ENCODE data around the gene PES1. TPM values are rescaled to one million over a fixed set of nuclear protein-coding genes. Genes with fewer than 3 reads are reported as not detected.
A peak's percentile ranks its signal among the peaks of the same experiment; 100 is the strongest.

The PES1 gene
- total and polyA plus RNA-seq, 2 of the 13 experiments (the other 11 are each of a cell fraction or from before 2014, with no cell fraction given) = 65.1 to 94.7 TPM

DNA sequence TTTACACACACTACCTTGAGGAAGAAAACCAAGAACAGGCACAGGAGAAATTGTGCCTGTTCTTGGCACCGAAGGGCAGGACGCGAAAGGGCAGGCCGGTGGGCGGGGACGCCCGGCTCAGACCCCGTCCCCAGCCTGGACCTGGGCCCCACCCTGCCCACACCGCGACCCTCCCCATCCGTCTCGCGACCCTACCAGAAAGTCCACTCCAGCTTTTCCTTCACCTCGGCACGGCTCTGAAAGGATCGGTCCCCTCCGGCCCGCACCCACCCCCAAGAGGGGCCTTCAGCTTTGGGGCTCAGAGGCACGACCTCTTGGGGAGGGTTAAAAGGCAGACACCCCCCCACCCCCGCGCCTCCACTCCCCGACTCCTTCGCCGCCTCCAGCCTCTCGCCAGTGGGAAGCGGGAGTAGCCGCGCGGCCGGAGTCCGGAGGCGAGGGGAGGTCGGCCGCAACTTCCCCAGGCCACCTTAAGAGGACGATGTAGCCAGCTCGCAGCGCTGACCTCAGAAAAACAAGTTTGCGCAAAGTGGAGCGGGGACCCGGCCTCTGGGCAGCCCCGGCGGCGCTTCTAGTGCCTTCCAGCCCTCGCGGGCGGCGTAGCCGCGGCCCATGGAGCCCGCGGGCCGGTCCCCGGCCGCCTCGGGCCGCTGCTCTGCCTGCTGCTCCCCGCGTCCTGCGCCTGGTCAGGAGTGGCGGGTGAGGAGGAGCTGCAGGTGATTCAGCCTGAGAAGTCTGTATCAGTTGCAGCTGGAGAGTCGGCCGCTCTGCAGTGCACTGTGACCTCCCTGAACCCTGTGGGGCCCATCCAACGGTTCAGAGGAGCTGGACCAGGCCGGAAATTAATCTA, 49.5 kb downstream of the PES1 start (continued):
- TF ChIP-seq BRCA1 (CRISPR knock-in tag; IDR thresholded peaks at IDR 0.05) (0 out of 2 replicates have a peak, but pooled peaks have one; percentile 29), GABPB1 (CRISPR knock-in tag; IDR thresholded peaks at IDR 0.05) (peak; percentile 6; the same call in 1 of the 2 replicates), MEF2D (CRISPR knock-in tag; IDR thresholded peaks at IDR 0.05) (0 out of 2 replicates have a peak, but pooled peaks have one; percentile 17), RBFOX2 (IDR thresholded peaks at IDR 0.05; ENCODE audit: low read depth, low read length) (peak; percentile 53; the same call in 1 of the 2 replicates), RARA (CRISPR knock-in tag; IDR thresholded peaks at IDR 0.05) (peak; percentile 39; the same call in 1 of the 2 replicates), GFI1 (CRISPR knock-in tag; IDR thresholded peaks at IDR 0.05; ENCODE audit: borderline replicate concordance) (no peak), KLF16 (CRISPR knock-in tag; IDR thresholded peaks at IDR 0.05) (no peak), SAP130 (CRISPR knock-in tag; IDR thresholded peaks at IDR 0.05; ENCODE audit: low read depth) (peak; percentile 45; the same call in 1 of the 2 replicates), TP53 (CRISPR knock-in tag; conservative IDR thresholded peaks at IDR 0.05) (no peak), ETV5 (CRISPR knock-in tag; IDR thresholded peaks at IDR 0.05; ENCODE audit: borderline replicate concordance) (peak; percentile 42; the same call in 1 of the 2 replicates)
- TF ChIP-seq, protein P1, sequence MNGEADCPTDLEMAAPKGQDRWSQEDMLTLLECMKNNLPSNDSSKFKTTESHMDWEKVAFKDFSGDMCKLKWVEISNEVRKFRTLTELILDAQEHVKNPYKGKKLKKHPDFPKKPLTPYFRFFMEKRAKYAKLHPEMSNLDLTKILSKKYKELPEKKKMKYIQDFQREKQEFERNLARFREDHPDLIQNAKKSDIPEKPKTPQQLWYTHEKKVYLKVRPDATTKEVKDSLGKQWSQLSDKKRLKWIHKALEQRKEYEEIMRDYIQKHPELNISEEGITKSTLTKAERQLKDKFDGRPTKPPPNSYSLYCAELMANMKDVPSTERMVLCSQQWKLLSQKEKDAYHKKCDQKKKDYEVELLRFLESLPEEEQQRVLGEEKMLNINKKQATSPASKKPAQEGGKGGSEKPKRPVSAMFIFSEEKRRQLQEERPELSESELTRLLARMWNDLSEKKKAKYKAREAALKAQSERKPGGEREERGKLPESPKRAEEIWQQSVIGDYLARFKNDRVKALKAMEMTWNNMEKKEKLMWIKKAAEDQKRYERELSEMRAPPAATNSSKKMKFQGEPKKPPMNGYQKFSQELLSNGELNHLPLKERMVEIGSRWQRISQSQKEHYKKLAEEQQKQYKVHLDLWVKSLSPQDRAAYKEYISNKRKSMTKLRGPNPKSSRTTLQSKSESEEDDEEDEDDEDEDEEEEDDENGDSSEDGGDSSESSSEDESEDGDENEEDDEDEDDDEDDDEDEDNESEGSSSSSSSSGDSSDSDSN (CRISPR knock-in tag; IDR thresholded peaks at IDR 0.05) = peak; percentile 50; the same call in 1 of the 2 replicates
- TF ChIP-seq, protein P2, sequence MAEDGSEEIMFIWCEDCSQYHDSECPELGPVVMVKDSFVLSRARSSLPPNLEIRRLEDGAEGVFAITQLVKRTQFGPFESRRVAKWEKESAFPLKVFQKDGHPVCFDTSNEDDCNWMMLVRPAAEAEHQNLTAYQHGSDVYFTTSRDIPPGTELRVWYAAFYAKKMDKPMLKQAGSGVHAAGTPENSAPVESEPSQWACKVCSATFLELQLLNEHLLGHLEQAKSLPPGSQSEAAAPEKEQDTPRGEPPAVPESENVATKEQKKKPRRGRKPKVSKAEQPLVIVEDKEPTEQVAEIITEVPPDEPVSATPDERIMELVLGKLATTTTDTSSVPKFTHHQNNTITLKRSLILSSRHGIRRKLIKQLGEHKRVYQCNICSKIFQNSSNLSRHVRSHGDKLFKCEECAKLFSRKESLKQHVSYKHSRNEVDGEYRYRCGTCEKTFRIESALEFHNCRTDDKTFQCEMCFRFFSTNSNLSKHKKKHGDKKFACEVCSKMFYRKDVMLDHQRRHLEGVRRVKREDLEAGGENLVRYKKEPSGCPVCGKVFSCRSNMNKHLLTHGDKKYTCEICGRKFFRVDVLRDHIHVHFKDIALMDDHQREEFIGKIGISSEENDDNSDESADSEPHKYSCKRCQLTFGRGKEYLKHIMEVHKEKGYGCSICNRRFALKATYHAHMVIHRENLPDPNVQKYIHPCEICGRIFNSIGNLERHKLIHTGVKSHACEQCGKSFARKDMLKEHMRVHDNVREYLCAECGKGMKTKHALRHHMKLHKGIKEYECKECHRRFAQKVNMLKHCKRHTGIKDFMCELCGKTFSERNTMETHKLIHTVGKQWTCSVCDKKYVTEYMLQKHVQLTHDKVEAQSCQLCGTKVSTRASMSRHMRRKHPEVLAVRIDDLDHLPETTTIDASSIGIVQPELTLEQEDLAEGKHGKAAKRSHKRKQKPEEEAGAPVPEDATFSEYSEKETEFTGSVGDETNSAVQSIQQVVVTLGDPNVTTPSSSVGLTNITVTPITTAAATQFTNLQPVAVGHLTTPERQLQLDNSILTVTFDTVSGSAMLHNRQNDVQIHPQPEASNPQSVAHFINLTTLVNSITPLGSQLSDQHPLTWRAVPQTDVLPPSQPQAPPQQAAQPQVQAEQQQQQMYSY (CRISPR knock-in tag; IDR thresholded peaks at IDR 0.05) = peak; percentile 85
- TF ChIP-seq, protein P3, sequence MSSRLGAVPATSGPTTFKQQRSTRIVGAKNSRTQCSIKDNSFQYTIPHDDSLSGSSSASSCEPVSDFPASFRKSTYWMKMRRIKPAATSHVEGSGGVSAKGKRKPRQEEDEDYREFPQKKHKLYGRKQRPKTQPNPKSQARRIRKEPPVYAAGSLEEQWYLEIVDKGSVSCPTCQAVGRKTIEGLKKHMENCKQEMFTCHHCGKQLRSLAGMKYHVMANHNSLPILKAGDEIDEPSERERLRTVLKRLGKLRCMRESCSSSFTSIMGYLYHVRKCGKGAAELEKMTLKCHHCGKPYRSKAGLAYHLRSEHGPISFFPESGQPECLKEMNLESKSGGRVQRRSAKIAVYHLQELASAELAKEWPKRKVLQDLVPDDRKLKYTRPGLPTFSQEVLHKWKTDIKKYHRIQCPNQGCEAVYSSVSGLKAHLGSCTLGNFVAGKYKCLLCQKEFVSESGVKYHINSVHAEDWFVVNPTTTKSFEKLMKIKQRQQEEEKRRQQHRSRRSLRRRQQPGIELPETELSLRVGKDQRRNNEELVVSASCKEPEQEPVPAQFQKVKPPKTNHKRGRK (CRISPR knock-in tag; IDR thresholded peaks at IDR 0.05) = no peak
- TF ChIP-seq, protein P4, sequence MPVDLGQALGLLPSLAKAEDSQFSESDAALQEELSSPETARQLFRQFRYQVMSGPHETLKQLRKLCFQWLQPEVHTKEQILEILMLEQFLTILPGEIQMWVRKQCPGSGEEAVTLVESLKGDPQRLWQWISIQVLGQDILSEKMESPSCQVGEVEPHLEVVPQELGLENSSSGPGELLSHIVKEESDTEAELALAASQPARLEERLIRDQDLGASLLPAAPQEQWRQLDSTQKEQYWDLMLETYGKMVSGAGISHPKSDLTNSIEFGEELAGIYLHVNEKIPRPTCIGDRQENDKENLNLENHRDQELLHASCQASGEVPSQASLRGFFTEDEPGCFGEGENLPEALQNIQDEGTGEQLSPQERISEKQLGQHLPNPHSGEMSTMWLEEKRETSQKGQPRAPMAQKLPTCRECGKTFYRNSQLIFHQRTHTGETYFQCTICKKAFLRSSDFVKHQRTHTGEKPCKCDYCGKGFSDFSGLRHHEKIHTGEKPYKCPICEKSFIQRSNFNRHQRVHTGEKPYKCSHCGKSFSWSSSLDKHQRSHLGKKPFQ (CRISPR knock-in tag; IDR thresholded peaks at IDR 0.05; ENCODE audit: insufficient replicate concordance) = no peak
- TF ChIP-seq, protein P5, sequence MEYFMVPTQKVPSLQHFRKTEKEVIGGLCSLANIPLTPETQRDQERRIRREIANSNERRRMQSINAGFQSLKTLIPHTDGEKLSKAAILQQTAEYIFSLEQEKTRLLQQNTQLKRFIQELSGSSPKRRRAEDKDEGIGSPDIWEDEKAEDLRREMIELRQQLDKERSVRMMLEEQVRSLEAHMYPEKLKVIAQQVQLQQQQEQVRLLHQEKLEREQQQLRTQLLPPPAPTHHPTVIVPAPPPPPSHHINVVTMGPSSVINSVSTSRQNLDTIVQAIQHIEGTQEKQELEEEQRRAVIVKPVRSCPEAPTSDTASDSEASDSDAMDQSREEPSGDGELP (IDR thresholded peaks at IDR 0.05; ENCODE audit: borderline replicate concordance, low read depth) = peak; percentile 49; the same call in 1 of the 2 replicates
- TF ChIP-seq, protein P6, sequence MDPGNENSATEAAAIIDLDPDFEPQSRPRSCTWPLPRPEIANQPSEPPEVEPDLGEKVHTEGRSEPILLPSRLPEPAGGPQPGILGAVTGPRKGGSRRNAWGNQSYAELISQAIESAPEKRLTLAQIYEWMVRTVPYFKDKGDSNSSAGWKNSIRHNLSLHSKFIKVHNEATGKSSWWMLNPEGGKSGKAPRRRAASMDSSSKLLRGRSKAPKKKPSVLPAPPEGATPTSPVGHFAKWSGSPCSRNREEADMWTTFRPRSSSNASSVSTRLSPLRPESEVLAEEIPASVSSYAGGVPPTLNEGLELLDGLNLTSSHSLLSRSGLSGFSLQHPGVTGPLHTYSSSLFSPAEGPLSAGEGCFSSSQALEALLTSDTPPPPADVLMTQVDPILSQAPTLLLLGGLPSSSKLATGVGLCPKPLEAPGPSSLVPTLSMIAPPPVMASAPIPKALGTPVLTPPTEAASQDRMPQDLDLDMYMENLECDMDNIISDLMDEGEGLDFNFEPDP (CRISPR knock-in tag; conservative IDR thresholded peaks at IDR 0.05) = no peak

Data from HepG2 (cell line).